ENCODE results near the gene PLS1. TPM values are rescaled to one million over a fixed set of nuclear protein-coding genes. Genes with fewer than 3 reads are reported as not detected.
A peak's percentile ranks its signal among the peaks of the same experiment; 100 is the strongest.

Gene PLS1
- total and polyA plus RNA-seq, 2 experiments from 2014 or later, result 0.54 to 0.58 TPM

GRCh38 chr3:142724682-142725356, 128.6 kb downstream of the PLS1 start:
- in situ Hi-C loops (cut with MboI), result no loop called here
- no peak for TF ChIP-seq EZH2phosphoT487 (IDR thresholded peaks at IDR 0.05; ENCODE audit: insufficient read depth, low read depth)
- no peak for TF ChIP-seq EZH2 (IDR thresholded peaks at IDR 0.05; ENCODE audit: insufficient read depth, poor library complexity, severe bottlenecking)
- peak; percentile 72 for DNase-seq
- peak overlapping the region; percentile 85 for H2AFZ ChIP-seq
- peak overlapping the region; percentile 84 for H3K4me3 ChIP-seq
- H4K20me1 ChIP-seq (ENCODE audit: insufficient read depth), result no peaks in the 10 kb centered on the region
- peak overlapping the region; percentile 87 for H3K9ac ChIP-seq
- no peaks in the 10 kb centered on the region for H3K9me2 ChIP-seq (ENCODE audit: insufficient read depth)
- H3K79me2 ChIP-seq (ENCODE audit: insufficient read depth), result peaks cover 49% of the 10 kb centered on the region
- peaks cover 9% of the 10 kb centered on the region; the same call in 1 of the 2 replicates for H3K4me1 ChIP-seq (ENCODE audit: insufficient read depth)
- WGBS, 2 experiments (ENCODE audit: low coverage in 1 of 2, low lambda C conversion rate in 2 of 2, missing lambda C conversion rate in 2 of 2), result 1 to 4% methylated on average over 33 to 34 of the region's 35 CpGs
- peaks cover 5% of the 10 kb centered on the region; the same call in 1 of the 2 replicates for H3K36me3 ChIP-seq (ENCODE audit: low read depth)
- no peaks in the 10 kb centered on the region for H3F3A ChIP-seq (ENCODE audit: insufficient read depth)
- H3K27me3 ChIP-seq (replicated peaks; ENCODE audit: insufficient read depth), result no peaks in the 10 kb centered on the region
- peak overlapping the region; percentile 87 for H3K27ac ChIP-seq
- no peaks in the 10 kb centered on the region for H3K9me3 ChIP-seq (ENCODE audit: low read depth)
- H3K4me2 ChIP-seq (ENCODE audit: unreplicated experiment), result peak overlapping the region; percentile 81

GRCh38 chr3:142725357-142725739, 129.2 kb downstream of the PLS1 start:
- Histone ChIP-seq H3K4me3 (peak overlapping the region; percentile 84), H3F3A (ENCODE audit: insufficient read depth) (no peaks in the 10 kb centered on the region), H4K20me1 (ENCODE audit: insufficient read depth) (no peaks in the 10 kb centered on the region), H3K4me2 (ENCODE audit: unreplicated experiment) (peak overlapping the region; percentile 81), H3K9me3 (ENCODE audit: low read depth) (no peaks in the 10 kb centered on the region), H3K27me3 (replicated peaks; ENCODE audit: insufficient read depth) (no peaks in the 10 kb centered on the region), H3K79me2 (ENCODE audit: insufficient read depth) (peaks cover 49% of the 10 kb centered on the region), H2AFZ (peak overlapping the region; percentile 85), H3K36me3 (ENCODE audit: low read depth) (peaks cover 5% of the 10 kb centered on the region; the same call in 1 of the 2 replicates), H3K9ac (peak overlapping the region; percentile 87), H3K27ac (no peak overlapping the region), H3K4me1 (ENCODE audit: insufficient read depth) (peaks cover 9% of the 10 kb centered on the region; the same call in 1 of the 2 replicates), H3K9me2 (ENCODE audit: insufficient read depth) (no peaks in the 10 kb centered on the region)
- in situ Hi-C loops (cut with MboI), result no loop called here
- no peak for TF ChIP-seq EZH2phosphoT487 (IDR thresholded peaks at IDR 0.05; ENCODE audit: insufficient read depth, low read depth)
- TF ChIP-seq EZH2 (IDR thresholded peaks at IDR 0.05; ENCODE audit: insufficient read depth, poor library complexity, severe bottlenecking), result no peak
- 56 to 59% methylated on average over 5 of the region's 5 CpGs for WGBS, 2 experiments (ENCODE audit: low coverage in 1 of 2, low lambda C conversion rate in 2 of 2, missing lambda C conversion rate in 2 of 2)
- peak; percentile 4 for DNase-seq

- no peaks in the 10 kb centered on the region for H4K20me1 ChIP-seq (ENCODE audit: insufficient read depth)
- H3K9me3 ChIP-seq (ENCODE audit: low read depth), result no peaks in the 10 kb centered on the region
- in situ Hi-C loops (cut with MboI), result no loop called here
- no peak overlapping the region for H2AFZ ChIP-seq
- no peak overlapping the region; the same call in 1 of the 2 replicates for H3K4me3 ChIP-seq
- peaks cover 54% of the 10 kb centered on the region for H3K79me2 ChIP-seq (ENCODE audit: insufficient read depth)
- no peak for DNase-seq
- WGBS, 2 experiments (ENCODE audit: low coverage in 1 of 2, low lambda C conversion rate in 2 of 2, missing lambda C conversion rate in 2 of 2), result 7 to 19% methylated on average over 1 of the region's 1 CpG
- H3K4me1 ChIP-seq (ENCODE audit: insufficient read depth), result peaks cover 9% of the 10 kb centered on the region; the same call in 1 of the 2 replicates
- no peaks in the 10 kb centered on the region for H3F3A ChIP-seq (ENCODE audit: insufficient read depth)
- no peak overlapping the region for H3K27ac ChIP-seq
- H3K4me2 ChIP-seq (ENCODE audit: unreplicated experiment), result peak overlapping the region; percentile 81
- peaks cover 5% of the 10 kb centered on the region; the same call in 1 of the 2 replicates for H3K36me3 ChIP-seq (ENCODE audit: low read depth)
- H3K9ac ChIP-seq, result no peak overlapping the region
- H3K27me3 ChIP-seq (replicated peaks; ENCODE audit: insufficient read depth), result no peaks in the 10 kb centered on the region
- no peaks in the 10 kb centered on the region for H3K9me2 ChIP-seq (ENCODE audit: insufficient read depth)
- no peak for TF ChIP-seq EZH2 (IDR thresholded peaks at IDR 0.05; ENCODE audit: insufficient read depth, poor library complexity, severe bottlenecking)
- no peak for TF ChIP-seq EZH2phosphoT487 (IDR thresholded peaks at IDR 0.05; ENCODE audit: insufficient read depth, low read depth)
These were observed 129.8 kb downstream of the PLS1 start for GRCh38 chr3:142726017-142726416.

- no peak for DNase-seq
- Histone ChIP-seq H3K79me2 (ENCODE audit: insufficient read depth) (peaks cover 42% of the 10 kb centered on the region), H3K4me3 (no peak overlapping the region), H2AFZ (no peak overlapping the region), H3K4me2 (ENCODE audit: unreplicated experiment) (no peak overlapping the region), H3K36me3 (ENCODE audit: low read depth) (peaks cover 5% of the 10 kb centered on the region; the same call in 1 of the 2 replicates), H3K9ac (no peak overlapping the region), H3K27me3 (replicated peaks; ENCODE audit: insufficient read depth) (no peaks in the 10 kb centered on the region), H3F3A (ENCODE audit: insufficient read depth) (no peaks in the 10 kb centered on the region), H4K20me1 (ENCODE audit: insufficient read depth) (no peaks in the 10 kb centered on the region), H3K27ac (no peak overlapping the region), H3K9me3 (ENCODE audit: low read depth) (no peaks in the 10 kb centered on the region), H3K4me1 (ENCODE audit: insufficient read depth) (0 out of 2 replicates have a peak, but pooled peaks cover 4% of the 10 kb centered on the region), H3K9me2 (ENCODE audit: insufficient read depth) (no peaks in the 10 kb centered on the region)
- in situ Hi-C loops (cut with MboI), result no loop called here
- 87 to 93% methylated on average over 3 of the region's 3 CpGs for WGBS, 2 experiments (ENCODE audit: low coverage in 1 of 2, low lambda C conversion rate in 2 of 2, missing lambda C conversion rate in 2 of 2)
- TF ChIP-seq EZH2phosphoT487 (IDR thresholded peaks at IDR 0.05; ENCODE audit: insufficient read depth, low read depth) (no peak), EZH2 (IDR thresholded peaks at IDR 0.05; ENCODE audit: insufficient read depth, poor library complexity, severe bottlenecking) (no peak)
These were observed 135.9 kb downstream of the PLS1 start for GRCh38 chr3:142732066-142732465.
